RWPE1 (cell line): ENCODE measurements around the gene TGM6.

Experiments used
- CTCF ChIA-PET: fragments of 350-600 bp; sonication (Branson Sonifier 250); formaldehyde crosslinking; extraction: SDS; loops from one replicate; lab custom pipeline; 2021; lab: Yijun Ruan, JAX
- POLR2A ChIA-PET: fragments of 400-600 bp; formaldehyde crosslinking; extraction: SDS; loops from one replicate; lab custom pipeline; 2020; ENCODE audit warnings: antibody characterized with exemption; ENCODE audit not compliant: low non-redundant PET; lab: Yijun Ruan, JAX
- DNase-seq: peaks from one replicate; pipeline ENCODE4 v3.0.0; 2012; ENCODE audit warnings: low spot score
- H3K27ac ChIP-seq: fragments of 450-650 bp; 2 replicates; pipeline ENCODE4 v1.5.1; 2017
- TF ChIP-seq, protein P1 (sequence below): fragments of 450-650 bp; conservative IDR thresholded peaks from 2 replicates; pipeline ENCODE4 v1.5.1; 2017; ENCODE audit warnings: low read depth, mild to moderate bottlenecking

TGM6 gene

GRCh38 chr20:2397091-2397490 is 16.4 kb downstream of the TGM6 start:
- POLR2A ChIA-PET: no interaction called here
- DNase-seq: no peak
- CTCF ChIA-PET: no interaction called here

DNA sequence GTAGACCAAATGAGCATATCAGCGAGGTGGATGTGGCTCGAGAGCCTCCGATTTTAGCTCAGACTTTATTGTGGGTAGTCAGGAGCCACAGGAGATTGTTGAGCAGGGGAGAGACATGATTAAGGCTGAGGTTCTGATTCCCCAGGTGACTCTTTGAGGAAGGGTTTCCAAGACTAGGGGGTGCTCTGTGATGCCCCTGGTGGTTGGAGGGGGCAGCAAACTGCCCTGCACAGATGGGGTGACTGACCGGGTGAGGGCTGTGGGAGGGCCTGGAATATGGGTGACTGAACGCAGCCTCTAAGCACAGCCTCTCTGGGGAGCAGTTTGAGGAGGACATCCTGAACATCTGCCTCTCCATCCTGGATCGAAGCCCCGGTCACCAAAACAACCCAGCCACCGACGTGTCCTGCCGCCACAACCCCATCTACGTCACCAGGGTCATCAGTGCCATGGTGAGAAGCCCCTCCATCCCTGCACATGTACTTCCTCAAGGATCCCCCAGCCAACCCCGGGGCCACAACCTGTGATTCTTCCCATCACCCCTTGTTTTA is 17.0 kb downstream of the TGM6 start:
- DNase-seq: no peak
- ChIA-PET CTCF (no interaction called here), POLR2A (no interaction called here)
- TF ChIP-seq, protein P1, sequence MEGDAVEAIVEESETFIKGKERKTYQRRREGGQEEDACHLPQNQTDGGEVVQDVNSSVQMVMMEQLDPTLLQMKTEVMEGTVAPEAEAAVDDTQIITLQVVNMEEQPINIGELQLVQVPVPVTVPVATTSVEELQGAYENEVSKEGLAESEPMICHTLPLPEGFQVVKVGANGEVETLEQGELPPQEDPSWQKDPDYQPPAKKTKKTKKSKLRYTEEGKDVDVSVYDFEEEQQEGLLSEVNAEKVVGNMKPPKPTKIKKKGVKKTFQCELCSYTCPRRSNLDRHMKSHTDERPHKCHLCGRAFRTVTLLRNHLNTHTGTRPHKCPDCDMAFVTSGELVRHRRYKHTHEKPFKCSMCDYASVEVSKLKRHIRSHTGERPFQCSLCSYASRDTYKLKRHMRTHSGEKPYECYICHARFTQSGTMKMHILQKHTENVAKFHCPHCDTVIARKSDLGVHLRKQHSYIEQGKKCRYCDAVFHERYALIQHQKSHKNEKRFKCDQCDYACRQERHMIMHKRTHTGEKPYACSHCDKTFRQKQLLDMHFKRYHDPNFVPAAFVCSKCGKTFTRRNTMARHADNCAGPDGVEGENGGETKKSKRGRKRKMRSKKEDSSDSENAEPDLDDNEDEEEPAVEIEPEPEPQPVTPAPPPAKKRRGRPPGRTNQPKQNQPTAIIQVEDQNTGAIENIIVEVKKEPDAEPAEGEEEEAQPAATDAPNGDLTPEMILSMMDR: no peak; the same call in 1 of the 2 replicates
- H3K27ac ChIP-seq: no peak overlapping the region

More at GRCh38 chr20:2397091-2397490, 16.4 kb downstream of the TGM6 start:
- TF ChIP-seq, protein P1: no peak
- H3K27ac ChIP-seq: no peak overlapping the region

DNA sequence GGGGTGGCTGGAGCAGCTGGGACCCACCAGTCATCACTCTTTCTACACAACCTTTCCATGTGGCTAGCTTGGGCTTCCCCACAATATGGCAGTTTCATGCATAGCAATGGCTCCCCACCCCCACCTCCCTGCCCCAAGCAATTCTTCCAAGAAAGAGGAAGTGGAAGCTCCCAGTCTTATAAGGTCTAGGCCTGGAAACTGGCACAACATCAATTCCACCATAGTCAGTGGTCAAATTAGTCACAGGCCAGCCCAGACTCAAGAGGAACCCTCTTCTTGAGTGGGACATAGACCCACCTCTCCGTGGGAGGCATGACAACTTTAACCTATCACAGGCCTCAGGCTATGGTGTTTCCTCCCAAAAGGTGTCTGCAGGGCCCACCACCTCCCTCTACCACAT is 17.7 kb downstream of the TGM6 start:
- TF ChIP-seq, protein P1: no peak
- POLR2A ChIA-PET: no interaction called here

GRCh38 chr20:2399390-2399789 is 18.7 kb downstream of the TGM6 start:
- TF ChIP-seq, protein P1: no peak
- POLR2A ChIA-PET: no interaction called here
- no peak for DNase-seq
- no peak overlapping the region for H3K27ac ChIP-seq
- CTCF ChIA-PET: no interaction called here

More for the DNA sequence above, 17.7 kb downstream of the TGM6 start:
- CTCF ChIA-PET: no interaction called here
- DNase-seq: no peak
- H3K27ac ChIP-seq: no peak overlapping the region

- no peak for DNase-seq
- ChIA-PET CTCF (no interaction called here), POLR2A (no interaction called here)
- TF ChIP-seq, protein P1: no peak
- no peak overlapping the region for H3K27ac ChIP-seq
Observed at GRCh38 chr20:2400290-2400689, 19.6 kb downstream of the TGM6 start.

- H3K27ac ChIP-seq: no peak overlapping the region
- ChIA-PET POLR2A (no interaction called here), CTCF (interaction anchor here (0.7 to 1.6 kb wide), 4 partner anchors 11 to 194 kb away, joined by 3 to 5 read pairs (median 4); no protein-coding TSS in a partner anchor)
- TF ChIP-seq, protein P1: no peak
- DNase-seq: no peak
Observed at GRCh38 chr20:2401527-2401926, 20.8 kb downstream of the TGM6 start.
